Sigmoid colon (tissue), 7 donors: ENCODE data around the gene GNLY. TPM values are rescaled to one million over a fixed set of nuclear protein-coding genes. Genes with fewer than 3 reads are reported as not detected.
A peak's percentile ranks its signal among the peaks of the same experiment; 100 is the strongest.

Source experiments
- DNase-seq: peaks from one replicate; pipeline ENCODE4 v3.0.0-alpha.2; 2019
- H3K27ac ChIP-seq, 4 donors: fragments of 200-600 bp; sonication (generic); one replicate each; pipeline ENCODE4 v1.5.1; 2016 to 2019; ENCODE audit warnings: mild to moderate bottlenecking in 1 of 4
- H3K27me3 ChIP-seq, 3 donors: fragments of 200-600 bp; sonication (generic); one replicate each; pipeline ENCODE4 v1.5.1; 2019; ENCODE audit warnings: mild to moderate bottlenecking in 1 of 3
- H3K36me3 ChIP-seq, 4 donors: fragments of 200-600 bp; sonication (generic); one replicate each; pipeline ENCODE4 v1.5.1; 2016 to 2019
- H3K4me1 ChIP-seq, 4 donors: fragments of 200-600 bp; sonication (generic); one replicate each; pipeline ENCODE4 v1.5.1; 2017 to 2019
- H3K4me3 ChIP-seq, 4 donors: fragments of 200-600 bp; sonication (generic); one replicate each; pipeline ENCODE4 v1.5.1; 2017 to 2019; ENCODE audit warnings: mild to moderate bottlenecking in 2 of 4, moderate library complexity in 1 of 4
- H3K9me3 ChIP-seq, 4 donors: fragments of 200-600 bp in 3 of 4; sonication (generic) in 3 of 4; one replicate each; pipeline versions ENCODE4 v1.5.1 to v1.6.1; 2013 to 2019
- EP300 ChIP-seq, 4 donors: sonication (generic); formaldehyde crosslinking; IDR thresholded peaks; one replicate each; pipeline ENCODE4 v1.6.1; 2017; ENCODE audit warnings: antibody characterized with exemption in 4 of 4
- POLR2A ChIP-seq, 2 donors: fragments of 450-650 bp; IDR thresholded peaks; one replicate each; pipeline ENCODE4 v1.6.1; 2016; ENCODE audit warnings: antibody characterized with exemption in 2 of 2, mild to moderate bottlenecking in 2 of 2, moderate library complexity in 2 of 2
- POLR2AphosphoS5 ChIP-seq, 4 donors: sonication (generic); formaldehyde crosslinking; IDR thresholded peaks; one replicate each; pipeline ENCODE4 v1.6.1; 2017; ENCODE audit warnings: antibody characterized with exemption in 4 of 4
- WGBS, 2 donors: extraction: QIAGEN DNeasy Blood & Tissue Kit; methylation state at CpG; one replicate each; pipeline ENCODE4 v1.1.7; 2013; 5-methylcytosine and 5-hydroxymethylcytosine counted together
- intact Hi-C: fragments of 100-400 bp; cut with DNase I; formaldehyde crosslinking; loops from one replicate; pipeline ENCODE4 v1.15.1; 2023
- polyA plus RNA-seq, 3 donors: library from polyadenylated mRNA; stranded (reverse); fragments of 200-250 nt; gene quantifications; one replicate each; pipeline ENCODE4 v1.2.3, GENCODE V29; 2013
- total RNA-seq, 4 donors: library from RNA; depleted of rRNA; stranded (reverse); fragments of >200 nt; gene quantifications; one replicate each; pipeline ENCODE4 v1.1.0, GENCODE V29; 2016
- TF ChIP-seq, protein P1 (sequence below), 4 experiments: fragments of 450-650 bp in 3 of 4; fragments of 200-600 bp in 1 of 4; IDR thresholded peaks; one replicate each; pipeline ENCODE4 v1.5.1; 2016 to 2019; ENCODE audit warnings: antibody characterized with exemption in 4 of 4, mild to moderate bottlenecking in 3 of 4, moderate library complexity in 2 of 4
- donor health status: healthy with polysubstance abuse.
- donor health status: Bipolar disorder and iron deficiency.
- donor health status: healthy.

The GNLY gene
- total and polyA plus RNA-seq, 7 donors: 1.6 to 13.9 (median 3.3) TPM; not detected in 3

GRCh38 chr2:85734942-85735608, 40.9 kb downstream of the GNLY start:
- H3K27me3 ChIP-seq: no peaks in the 10 kb centered on the region
- intact Hi-C loops: loop anchor here (5.0 to 10.0 kb wide), 2 partner anchors 37 to 150 kb away; partner anchors contain the start of gene ST3GAL5
- 85 to 86% methylated on average over 5 of the region's 5 CpGs for WGBS, 2 donors
- H3K9me3 ChIP-seq: no peaks in the 10 kb centered on the region
- TF ChIP-seq POLR2AphosphoS5 (IDR thresholded peaks at IDR 0.05) (peak; percentile 47 to 84 (median 79)), EP300 (IDR thresholded peaks at IDR 0.05) (peak in 1 of 4 donors; percentile 34), POLR2A (IDR thresholded peaks at IDR 0.05) (no peak)
- TF ChIP-seq, protein P1, sequence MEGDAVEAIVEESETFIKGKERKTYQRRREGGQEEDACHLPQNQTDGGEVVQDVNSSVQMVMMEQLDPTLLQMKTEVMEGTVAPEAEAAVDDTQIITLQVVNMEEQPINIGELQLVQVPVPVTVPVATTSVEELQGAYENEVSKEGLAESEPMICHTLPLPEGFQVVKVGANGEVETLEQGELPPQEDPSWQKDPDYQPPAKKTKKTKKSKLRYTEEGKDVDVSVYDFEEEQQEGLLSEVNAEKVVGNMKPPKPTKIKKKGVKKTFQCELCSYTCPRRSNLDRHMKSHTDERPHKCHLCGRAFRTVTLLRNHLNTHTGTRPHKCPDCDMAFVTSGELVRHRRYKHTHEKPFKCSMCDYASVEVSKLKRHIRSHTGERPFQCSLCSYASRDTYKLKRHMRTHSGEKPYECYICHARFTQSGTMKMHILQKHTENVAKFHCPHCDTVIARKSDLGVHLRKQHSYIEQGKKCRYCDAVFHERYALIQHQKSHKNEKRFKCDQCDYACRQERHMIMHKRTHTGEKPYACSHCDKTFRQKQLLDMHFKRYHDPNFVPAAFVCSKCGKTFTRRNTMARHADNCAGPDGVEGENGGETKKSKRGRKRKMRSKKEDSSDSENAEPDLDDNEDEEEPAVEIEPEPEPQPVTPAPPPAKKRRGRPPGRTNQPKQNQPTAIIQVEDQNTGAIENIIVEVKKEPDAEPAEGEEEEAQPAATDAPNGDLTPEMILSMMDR (IDR thresholded peaks at IDR 0.05): no peak
- H3K4me3 ChIP-seq: no peak overlapping the region
- peak overlapping the region; percentile 8 to 86 (median 34) for H3K27ac ChIP-seq
- peaks cover 0 to 44% (median 36%) of the 10 kb centered on the region in 4 donors for H3K4me1 ChIP-seq
- DNase-seq: no peak
- no peaks in the 10 kb centered on the region for H3K36me3 ChIP-seq

- Histone ChIP-seq H3K9me3 (no peaks in the 10 kb centered on the region), H3K27ac (peak overlapping the region in 2 of 4 donors; percentile 78 to 86), H3K4me1 (peaks cover 0 to 45% (median 37%) of the 10 kb centered on the region in 4 donors), H3K27me3 (no peaks in the 10 kb centered on the region), H3K4me3 (no peak overlapping the region), H3K36me3 (no peaks in the 10 kb centered on the region)
- no peak for DNase-seq
- intact Hi-C loops: loop anchor here (5.0 to 10.0 kb wide), 2 partner anchors 37 to 149 kb away; partner anchors contain the start of gene ST3GAL5
- no peak for TF ChIP-seq EP300 (IDR thresholded peaks at IDR 0.05)
- no peak for TF ChIP-seq POLR2A (IDR thresholded peaks at IDR 0.05)
- TF ChIP-seq POLR2AphosphoS5 (IDR thresholded peaks at IDR 0.05): no peak
- TF ChIP-seq, protein P1 (IDR thresholded peaks at IDR 0.05): no peak
These were observed 41.5 kb downstream of the GNLY start for GRCh38 chr2:85735691-85736090.

GRCh38 chr2:85736456-85737355, 42.5 kb downstream of the GNLY start:
- no peaks in the 10 kb centered on the region for H3K36me3 ChIP-seq
- H3K27me3 ChIP-seq: no peaks in the 10 kb centered on the region
- no peaks in the 10 kb centered on the region for H3K9me3 ChIP-seq
- H3K27ac ChIP-seq: peak overlapping the region; percentile 70 to 86 (median 82)
- no peak for TF ChIP-seq EP300 (IDR thresholded peaks at IDR 0.05)
- no peak for TF ChIP-seq POLR2AphosphoS5 (IDR thresholded peaks at IDR 0.05)
- TF ChIP-seq, protein P1 (IDR thresholded peaks at IDR 0.05): no peak
- TF ChIP-seq POLR2A (IDR thresholded peaks at IDR 0.05): no peak
- WGBS, 2 donors: 88 to 90% methylated on average over 7 of the region's 7 CpGs
- no peak overlapping the region for H3K4me3 ChIP-seq
- no peak for DNase-seq
- intact Hi-C loops: loop anchor here (5.0 to 10.0 kb wide), 2 partner anchors 36 to 148 kb away; partner anchors contain the start of gene ST3GAL5
- H3K4me1 ChIP-seq: peaks cover 0 to 55% (median 47%) of the 10 kb centered on the region in 4 donors

DNA sequence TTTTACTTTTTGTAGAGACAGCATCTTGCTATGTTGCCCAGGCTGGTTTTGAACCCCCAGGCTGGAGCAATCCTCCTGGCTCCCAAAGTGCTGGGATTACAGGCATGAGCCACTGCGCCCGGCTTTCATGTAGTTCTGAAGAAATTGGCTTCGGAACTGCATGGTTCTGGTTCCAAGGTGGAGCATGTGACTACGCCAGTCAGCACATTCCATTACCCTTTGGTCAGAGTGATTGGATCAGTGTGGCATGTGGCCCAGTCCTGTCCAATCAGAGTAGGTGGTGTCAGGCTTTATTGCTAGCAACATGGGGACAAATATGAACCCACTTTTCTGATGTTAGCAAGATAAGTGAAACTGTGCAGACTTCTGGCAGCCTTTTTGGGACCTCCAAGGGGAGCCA, 43.3 kb downstream of the GNLY start:
- Histone ChIP-seq H3K27me3 (no peaks in the 10 kb centered on the region), H3K27ac (peak overlapping the region; percentile 70 to 86 (median 82)), H3K9me3 (no peaks in the 10 kb centered on the region), H3K4me3 (no peak overlapping the region), H3K36me3 (no peaks in the 10 kb centered on the region), H3K4me1 (peaks cover 0 to 62% (median 54%) of the 10 kb centered on the region in 4 donors)
- WGBS, 2 donors: 81 to 88% methylated on average over 4 of the region's 4 CpGs
- intact Hi-C loops: loop anchor here (5.0 to 10.0 kb wide), 2 partner anchors 35 to 147 kb away; partner anchors contain the start of gene ST3GAL5
- TF ChIP-seq POLR2A (IDR thresholded peaks at IDR 0.05) (no peak), POLR2AphosphoS5 (IDR thresholded peaks at IDR 0.05) (peak; percentile 22 to 87 (median 56)), EP300 (IDR thresholded peaks at IDR 0.05) (peak in 2 of 4 donors; percentile 14 to 15)
- TF ChIP-seq, protein P1 (IDR thresholded peaks at IDR 0.05): no peak
- peak; percentile 96 for DNase-seq
